ENCODE data around the gene ACSBG1.

DNA sequence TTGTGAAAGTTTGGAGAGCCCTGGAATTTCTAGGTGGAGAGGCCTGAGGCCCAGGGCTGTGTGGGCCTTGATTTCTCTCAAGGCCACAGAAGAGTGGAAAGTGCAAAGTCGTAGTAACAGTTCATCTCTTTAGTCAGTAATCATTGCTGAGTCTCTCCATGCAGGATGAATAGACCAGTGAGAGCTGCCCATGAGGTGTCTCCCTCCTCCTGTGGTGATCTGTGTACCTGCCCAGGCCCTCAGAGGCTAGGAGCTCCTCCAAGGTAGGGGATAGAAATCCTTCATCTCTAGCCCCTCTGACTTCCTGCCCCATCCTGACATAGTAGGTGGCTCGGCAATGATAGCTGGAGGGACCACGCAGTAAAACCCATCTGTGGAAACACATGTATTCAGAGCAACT is 92.0 kb downstream of the ACSBG1 start:
- TF ChIP-seq, protein P1, sequence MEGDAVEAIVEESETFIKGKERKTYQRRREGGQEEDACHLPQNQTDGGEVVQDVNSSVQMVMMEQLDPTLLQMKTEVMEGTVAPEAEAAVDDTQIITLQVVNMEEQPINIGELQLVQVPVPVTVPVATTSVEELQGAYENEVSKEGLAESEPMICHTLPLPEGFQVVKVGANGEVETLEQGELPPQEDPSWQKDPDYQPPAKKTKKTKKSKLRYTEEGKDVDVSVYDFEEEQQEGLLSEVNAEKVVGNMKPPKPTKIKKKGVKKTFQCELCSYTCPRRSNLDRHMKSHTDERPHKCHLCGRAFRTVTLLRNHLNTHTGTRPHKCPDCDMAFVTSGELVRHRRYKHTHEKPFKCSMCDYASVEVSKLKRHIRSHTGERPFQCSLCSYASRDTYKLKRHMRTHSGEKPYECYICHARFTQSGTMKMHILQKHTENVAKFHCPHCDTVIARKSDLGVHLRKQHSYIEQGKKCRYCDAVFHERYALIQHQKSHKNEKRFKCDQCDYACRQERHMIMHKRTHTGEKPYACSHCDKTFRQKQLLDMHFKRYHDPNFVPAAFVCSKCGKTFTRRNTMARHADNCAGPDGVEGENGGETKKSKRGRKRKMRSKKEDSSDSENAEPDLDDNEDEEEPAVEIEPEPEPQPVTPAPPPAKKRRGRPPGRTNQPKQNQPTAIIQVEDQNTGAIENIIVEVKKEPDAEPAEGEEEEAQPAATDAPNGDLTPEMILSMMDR (conservative IDR thresholded peaks at IDR 0.05; ENCODE audit: low read length): no peak
- TF ChIP-seq EZH2phosphoT487 (IDR thresholded peaks at IDR 0.05; ENCODE audit: borderline replicate concordance, low read depth, low read length): no peak

All from OCI-LY7 (cell line).